Vagina (tissue), 2 donors: Measurements from ENCODE around the gene AGMAT.

Source experiments
- POLR2A ChIP-seq, 2 donors: fragments of 450-650 bp; IDR thresholded peaks; one replicate each; pipeline ENCODE4 v1.6.1; 2017; ENCODE audit warnings: antibody characterized with exemption in 2 of 2, mild to moderate bottlenecking in 2 of 2, moderate library complexity in 2 of 2
- TF ChIP-seq, protein P1 (sequence below), 3 experiments: fragments of 450-650 bp in 2 of 3; fragments of 200-600 bp in 1 of 3; sonication (generic) in 1 of 3; IDR thresholded peaks; one replicate each; pipeline ENCODE4 v1.5.1; 2017 to 2019; ENCODE audit warnings: antibody characterized with exemption in 3 of 3, mild to moderate bottlenecking in 2 of 3, moderate library complexity in 2 of 3

DNA sequence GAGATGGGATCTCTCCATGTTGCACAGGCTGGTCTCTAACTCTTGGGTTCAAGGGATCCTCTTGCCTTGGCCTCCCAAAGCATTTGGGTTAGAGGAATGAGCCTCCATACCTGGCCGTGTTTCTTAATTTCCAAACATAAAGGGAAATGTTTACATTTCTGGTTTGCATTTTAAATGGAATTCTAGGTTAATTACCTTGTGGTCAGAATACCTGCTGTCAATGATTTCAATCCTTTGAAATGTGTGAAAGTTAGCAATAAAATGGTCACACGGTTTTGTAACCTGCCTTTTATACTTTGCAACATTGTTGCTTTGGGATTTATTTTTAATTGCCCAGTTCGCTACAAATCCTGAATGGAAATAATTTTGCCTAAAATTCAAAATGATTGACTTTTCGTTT is 26.3 kb downstream of the AGMAT start:
- TF ChIP-seq, protein P1, sequence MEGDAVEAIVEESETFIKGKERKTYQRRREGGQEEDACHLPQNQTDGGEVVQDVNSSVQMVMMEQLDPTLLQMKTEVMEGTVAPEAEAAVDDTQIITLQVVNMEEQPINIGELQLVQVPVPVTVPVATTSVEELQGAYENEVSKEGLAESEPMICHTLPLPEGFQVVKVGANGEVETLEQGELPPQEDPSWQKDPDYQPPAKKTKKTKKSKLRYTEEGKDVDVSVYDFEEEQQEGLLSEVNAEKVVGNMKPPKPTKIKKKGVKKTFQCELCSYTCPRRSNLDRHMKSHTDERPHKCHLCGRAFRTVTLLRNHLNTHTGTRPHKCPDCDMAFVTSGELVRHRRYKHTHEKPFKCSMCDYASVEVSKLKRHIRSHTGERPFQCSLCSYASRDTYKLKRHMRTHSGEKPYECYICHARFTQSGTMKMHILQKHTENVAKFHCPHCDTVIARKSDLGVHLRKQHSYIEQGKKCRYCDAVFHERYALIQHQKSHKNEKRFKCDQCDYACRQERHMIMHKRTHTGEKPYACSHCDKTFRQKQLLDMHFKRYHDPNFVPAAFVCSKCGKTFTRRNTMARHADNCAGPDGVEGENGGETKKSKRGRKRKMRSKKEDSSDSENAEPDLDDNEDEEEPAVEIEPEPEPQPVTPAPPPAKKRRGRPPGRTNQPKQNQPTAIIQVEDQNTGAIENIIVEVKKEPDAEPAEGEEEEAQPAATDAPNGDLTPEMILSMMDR (IDR thresholded peaks at IDR 0.05): no peak
- TF ChIP-seq POLR2A (IDR thresholded peaks at IDR 0.05): no peak
